H1 (cell line): ENCODE results near the gene SMR3A. TPM values are rescaled to one million over a fixed set of nuclear protein-coding genes. Genes with fewer than 3 reads are reported as not detected.

Source experiments
- CTCF ChIA-PET: fragments of 300-600 bp; sonication (Branson Sonifier 250); formaldehyde crosslinking; loops from one replicate; lab custom pipeline; 2021; ENCODE audit not compliant: partially characterized antibody; lab: Charles Lee
- POLR2A ChIA-PET: fragments of 300-600 bp; sonication (Branson Sonifier 250); formaldehyde crosslinking; loops from one replicate; lab custom pipeline; 2021; ENCODE audit warnings: inconsistent platforms; ENCODE audit not compliant: partially characterized antibody; lab: Charles Lee
- DNase-seq, 2 experiments: peaks; one replicate each; pipeline versions ENCODE4 v3.0.0 to v3.0.0-alpha.2; 2010 to 2022; ENCODE audit warnings: low spot score in 2 of 2, low read depth in 1 of 2, mixed read lengths in 1 of 2
- FAIRE-seq: peaks from 2 replicates; lab custom pipeline; 2011; peaks lifted over from hg19 to GRCh38; lab: Jason Lieb, UNC
- H2AFZ ChIP-seq: 2 replicates; pipeline ENCODE4 v1.8.1; 2012; ENCODE audit warnings: low read length, inconsistent platforms
- H2AK5ac ChIP-seq: 2 replicates; pipeline ENCODE4 v1.6.1; 2013; ENCODE audit warnings: low read depth, low read length
- H2BK120ac ChIP-seq: replicated peaks from 2 replicates; pipeline ENCODE3; 2013; ENCODE audit warnings: low read depth, low read length, inconsistent platforms
- H2BK12ac ChIP-seq: 2 replicates; pipeline ENCODE4 v1.6.1; 2013; ENCODE audit warnings: low read depth, low read length
- H2BK15ac ChIP-seq: 2 replicates; pipeline ENCODE4 v1.6.1; 2013; ENCODE audit warnings: low read length
- H2BK20ac ChIP-seq: 2 replicates; pipeline ENCODE4 v1.6.1; 2013; ENCODE audit warnings: low read length
- H2BK5ac ChIP-seq: 2 replicates; pipeline ENCODE4 v1.6.1; 2013; ENCODE audit warnings: low read depth, low read length
- H3K14ac ChIP-seq: 2 replicates; pipeline ENCODE4 v1.6.1; 2013; ENCODE audit warnings: inconsistent platforms; ENCODE audit not compliant: insufficient read length
- H3K18ac ChIP-seq: 2 replicates; pipeline ENCODE4 v1.6.1; 2013; ENCODE audit warnings: low read length; ENCODE audit errors: extremely low read depth
- H3K23ac ChIP-seq: 2 replicates; pipeline ENCODE4 v1.6.1; 2013; ENCODE audit warnings: inconsistent platforms; ENCODE audit not compliant: insufficient read length
- H3K23me2 ChIP-seq: 2 replicates; pipeline ENCODE4 v1.6.1; 2013; ENCODE audit warnings: low read depth, low read length
- H3K27ac ChIP-seq: 2 replicates; pipeline ENCODE4 v1.6.1; 2011; ENCODE audit warnings: low read depth, low read length, inconsistent platforms
- H3K27me3 ChIP-seq, 4 experiments: replicated peaks in 1 of 4; 1 replicate in 1 of 4; 2 replicates in 3 of 4; pipeline versions ENCODE4 v1.6.1 to v1.8.1; 2011 to 2013; ENCODE audit warnings: low read length in 3 of 4, mild to moderate bottlenecking in 3 of 4, inconsistent platforms in 2 of 4, mixed read lengths in 2 of 4, moderate library complexity in 1 of 4; ENCODE audit not compliant: control insufficient read depth in 3 of 4, insufficient read depth in 3 of 4; ENCODE audit errors: extremely low read depth in 1 of 4
- H3K36me3 ChIP-seq, 4 experiments: 2 replicates each; pipeline versions ENCODE4 v1.6.1 to v1.8.1; 2011 to 2013; ENCODE audit warnings: mild to moderate bottlenecking in 4 of 4, low read length in 3 of 4, moderate library complexity in 2 of 4, control low read depth in 1 of 4, inconsistent platforms in 1 of 4; ENCODE audit not compliant: insufficient read depth in 4 of 4, control insufficient read depth in 2 of 4
- H3K4ac ChIP-seq: replicated peaks from 2 replicates; pipeline ENCODE3; 2013; ENCODE audit warnings: low read length, low read depth, mixed read lengths, inconsistent platforms; ENCODE audit not compliant: insufficient read length
- H3K4me1 ChIP-seq, 4 experiments: replicated peaks in 1 of 4; 1 replicate in 1 of 4; 2 replicates in 3 of 4; pipeline versions ENCODE4 v1.6.1 to v1.8.1; 2011 to 2013; ENCODE audit warnings: low read length in 3 of 4, inconsistent platforms in 2 of 4, mixed read lengths in 1 of 4; ENCODE audit not compliant: insufficient read depth in 4 of 4, control insufficient read depth in 3 of 4
- H3K4me2 ChIP-seq, 2 experiments: 2 replicates each; pipeline versions ENCODE4 v1.6.1 to v1.8.1; 2011 to 2013; ENCODE audit warnings: low read depth in 2 of 2, low read length in 2 of 2, control low read depth in 1 of 2, inconsistent platforms in 1 of 2, mild to moderate bottlenecking in 1 of 2; ENCODE audit not compliant: insufficient read depth in 1 of 2
- H3K4me3 ChIP-seq, 4 experiments: fragments of 200-600, 300-600 bp in 1 of 4; sonication (generic), shearing (Covaris generic), sonication (Bioruptor Twin) in 1 of 4; 2 replicates each; pipeline versions ENCODE4 v1.5.1 to v1.8.1; 2011 to 2016; ENCODE audit warnings: low read length in 4 of 4, low read depth in 3 of 4, control low read depth in 2 of 4, inconsistent platforms in 2 of 4, mild to moderate bottlenecking in 2 of 4, mixed read lengths in 1 of 4, moderate library complexity in 1 of 4; ENCODE audit not compliant: insufficient read depth in 2 of 4; ENCODE audit errors: extremely low read depth in 1 of 4
- H3K56ac ChIP-seq: replicated peaks from 2 replicates; pipeline ENCODE3; 2013; ENCODE audit warnings: low read depth, mild to moderate bottlenecking, mixed read lengths, low read length, inconsistent platforms; ENCODE audit not compliant: insufficient read length
- H3K79me1 ChIP-seq: 2 replicates; pipeline ENCODE4 v1.6.1; 2013; ENCODE audit warnings: low read depth, low read length, control low read depth
- H3K79me2 ChIP-seq, 2 experiments: 2 replicates each; pipeline versions ENCODE4 v1.6.1 to v1.8.1; 2012 to 2013; ENCODE audit warnings: low read length in 2 of 2, mild to moderate bottlenecking in 2 of 2, inconsistent platforms in 1 of 2; ENCODE audit not compliant: insufficient read depth in 2 of 2, control insufficient read depth in 1 of 2
- H3K9ac ChIP-seq, 4 experiments: replicated peaks in 1 of 4; 1 replicate in 1 of 4; 2 replicates in 3 of 4; pipeline versions ENCODE4 v1.6.1 to v1.8.1; 2011 to 2013; ENCODE audit warnings: low read depth in 3 of 4, low read length in 3 of 4, control low read depth in 2 of 4, mild to moderate bottlenecking in 2 of 4, moderate library complexity in 2 of 4, inconsistent platforms in 1 of 4; ENCODE audit errors: extremely low read depth in 1 of 4
- H3K9me3 ChIP-seq, 2 experiments: 2 replicates each; pipeline versions ENCODE4 v1.6.1 to v1.8.1; 2012 to 2013; ENCODE audit warnings: mild to moderate bottlenecking in 2 of 2, moderate library complexity in 2 of 2, control low read depth in 1 of 2, inconsistent platforms in 1 of 2, low read depth in 1 of 2, low read length in 1 of 2, mixed read lengths in 1 of 2; ENCODE audit not compliant: insufficient read depth in 2 of 2
- H4K20me1 ChIP-seq, 2 experiments: replicated peaks in 1 of 2; 2 replicates each; pipeline versions ENCODE3 to v1.8.1; 2011 to 2013; ENCODE audit warnings: inconsistent platforms in 2 of 2, low read length in 2 of 2, mild to moderate bottlenecking in 1 of 2; ENCODE audit not compliant: insufficient read depth in 2 of 2, control insufficient read depth in 1 of 2
- H4K5ac ChIP-seq: 2 replicates; pipeline ENCODE4 v1.6.1; 2013; ENCODE audit warnings: low read length, low read depth, mixed read lengths, inconsistent platforms; ENCODE audit not compliant: insufficient read length
- H4K8ac ChIP-seq: 2 replicates; pipeline ENCODE4 v1.8.0; 2013; ENCODE audit warnings: mild to moderate bottlenecking, moderate library complexity, low read length, inconsistent platforms; ENCODE audit not compliant: insufficient read depth; ENCODE audit errors: extremely low read depth
- H4K91ac ChIP-seq: replicated peaks from 2 replicates; pipeline ENCODE3; 2013; ENCODE audit warnings: low read length, mixed read lengths, inconsistent platforms; ENCODE audit not compliant: insufficient read length
- CREB1 ChIP-seq: IDR thresholded peaks from 2 replicates; pipeline ENCODE4 v1.6.1; 2012; ENCODE audit warnings: inconsistent platforms
- HDAC2 ChIP-seq, 2 experiments: fragments of 300-600 bp in 1 of 2; sonication (generic) in 1 of 2; IDR thresholded peaks; 2 replicates each; pipeline ENCODE4 v1.6.1; 2011 to 2012; ENCODE audit warnings: low read depth in 2 of 2, low read length in 2 of 2, mild to moderate bottlenecking in 2 of 2, moderate library complexity in 2 of 2, borderline replicate concordance in 1 of 2, inconsistent platforms in 1 of 2
- MAX ChIP-seq: IDR thresholded peaks from 2 replicates; pipeline ENCODE4 v1.6.1; 2012; ENCODE audit warnings: inconsistent platforms
- NRF1 ChIP-seq: IDR thresholded peaks from 2 replicates; pipeline ENCODE4 v1.6.1; 2011; ENCODE audit warnings: mild to moderate bottlenecking, low read depth, low read length, improper control_type of control experiment
- RBBP5 ChIP-seq: IDR thresholded peaks from 2 replicates; pipeline ENCODE4 v1.7.1; 2012; ENCODE audit warnings: low read depth, mild to moderate bottlenecking, inconsistent platforms, low read length, moderate library complexity, borderline replicate concordance
- RFX5 ChIP-seq: IDR thresholded peaks from 2 replicates; pipeline ENCODE4 v1.6.1; 2011; ENCODE audit warnings: low read depth, low read length, improper control_type of control experiment, borderline replicate concordance
- SAP30 ChIP-seq: fragments of 300-600 bp; sonication (generic); IDR thresholded peaks from 2 replicates; pipeline ENCODE4 v1.7.1; 2012; ENCODE audit warnings: low read length, moderate library complexity, mild to moderate bottlenecking, inconsistent platforms; ENCODE audit not compliant: insufficient read depth, insufficient replicate concordance
- SP4 ChIP-seq: IDR thresholded peaks from 2 replicates; pipeline ENCODE4 v1.6.1; 2012; ENCODE audit warnings: low read length, inconsistent platforms
- YY1 ChIP-seq: IDR thresholded peaks from 2 replicates; pipeline ENCODE4 v1.6.1; 2011; ENCODE audit warnings: low read depth, mild to moderate bottlenecking, low read length
- WGBS, 2 experiments: shearing (Covaris generic) in 1 of 2; methylation state at CpG; one replicate each; pipeline versions ENCODE4 v1.1.6 to v1.1.7; 2013 to 2015; ENCODE audit warnings: low lambda C conversion rate in 2 of 2, mixed read lengths in 2 of 2, inconsistent platforms in 1 of 2, low coverage in 1 of 2, missing lambda C conversion rate in 1 of 2; ENCODE audit not compliant: insufficient replicate concordance in 2 of 2, insufficient coverage in 1 of 2, insufficient read length in 1 of 2; ENCODE audit errors: extremely low coverage in 1 of 2, missing lambda C conversion rate in 1 of 2; 5-methylcytosine and 5-hydroxymethylcytosine counted together
- polyA plus RNA-seq, 7 experiments: library from polyadenylated mRNA; depleted of rRNA in 3 of 7; stranded (reverse) in 5 of 7; unstranded in 2 of 7; fragments of >200 nt in 5 of 7; fragments of 200-250 nt in 2 of 7; gene quantifications; 1 replicate in 5 of 7; 2 replicates in 1 of 7; 4 replicates in 1 of 7; pipeline versions ENCODE4 v1.2.1 to v1.2.3, GENCODE V29; 2011 to 2013; ENCODE audit warnings: missing spikeins in 2 of 7, mixed read lengths in 2 of 7
- total RNA-seq: library from RNA; stranded (reverse); fragmentation: NEBNext Ultra II Directional; extraction: Animal tissue kit (Norgen Biotek cat#: 25700); gene quantifications from 2 replicates; pipeline ENCODE4 v1.2.1, GENCODE V29; 2021

Gene SMR3A
- total and polyA plus RNA-seq, 2 of the 8 experiments (the other 6 are each of a cell fraction or from before 2014, with no cell fraction given), result not detected

GRCh38 chr4:70402762-70403161 lies 42.2 kb downstream of the SMR3A start:
- Histone ChIP-seq H3K4me2 (no peak overlapping the region), H4K20me1 (no peaks in the 10 kb centered on the region), H3K79me2 (no peaks in the 10 kb centered on the region), H3K18ac (no peak overlapping the region), H4K5ac (no peak overlapping the region), H2BK5ac (no peak overlapping the region), H3K36me3 (no peaks in the 10 kb centered on the region), H3K56ac (no peak overlapping the region), H2BK12ac (no peak overlapping the region), H3K9me3 (no peaks in the 10 kb centered on the region), H2AK5ac (no peak overlapping the region), H2BK20ac (no peak overlapping the region), H3K79me1 (no peaks in the 10 kb centered on the region), H2BK15ac (no peak overlapping the region), H3K9ac (no peak overlapping the region), H3K27me3 (no peaks in the 10 kb centered on the region), H3K4ac (no peak overlapping the region), H2BK120ac (no peak overlapping the region), H3K4me1 (no peaks in the 10 kb centered on the region), H4K91ac (no peak overlapping the region), H4K8ac (no peak overlapping the region), H3K27ac (no peak overlapping the region), H3K4me3 (no peak overlapping the region), H3K14ac (no peak overlapping the region), H2AFZ (no peak overlapping the region), H3K23ac (no peak overlapping the region), H3K23me2 (no peaks in the 10 kb centered on the region)
- POLR2A ChIA-PET, result no interaction called here
- 95% methylated on average over 1 of the region's 1 CpG; no CpG with 5 or more reads in 1 of the 2 experiments for WGBS, 2 experiments
- CTCF ChIA-PET, result interaction anchor here (0.6 kb wide), 1 partner anchor 1077 kb away, joined by 5 read pairs; no protein-coding TSS in a partner anchor
- DNase-seq, result no peak
- no peak for TF ChIP-seq SAP30
- no peak for TF ChIP-seq SP4
- TF ChIP-seq RFX5, result no peak
- no peak for TF ChIP-seq YY1
- no peak for TF ChIP-seq RBBP5
- no peak for TF ChIP-seq CREB1
- no peak for TF ChIP-seq NRF1
- no peak for TF ChIP-seq HDAC2 (IDR thresholded peaks at IDR 0.05; ENCODE audit: borderline replicate concordance in 1 of 2, low read depth in 2 of 2, low read length in 2 of 2)
- no peak for TF ChIP-seq MAX
- FAIRE-seq, result no peak
